Measurements from ENCODE around the gene DEGS1.

Gene DEGS1

GRCh38 chr1:224162768-224163167, 20.3 kb upstream of the DEGS1 start:
- Histone ChIP-seq H3K36me3 (peaks cover 39% of the 10 kb centered on the region), H3K27me3 (no peaks in the 10 kb centered on the region), H3K4me2 (no peak overlapping the region), H3K9ac (no peak overlapping the region), H3K27ac (no peak overlapping the region), H4K20me1 (no peaks in the 10 kb centered on the region), H3K9me3 (no peaks in the 10 kb centered on the region), H3K4me1 (no peaks in the 10 kb centered on the region), H3K4me3 (no peak overlapping the region)
- TF ChIP-seq Cebpa-rat (IDR thresholded peaks at IDR 0.05), result no peak

- Histone ChIP-seq H3K4me2 (no peak overlapping the region), H3K4me3 (no peak overlapping the region), H3K36me3 (peaks cover 33% of the 10 kb centered on the region), H3K4me1 (peaks cover 1% of the 10 kb centered on the region), H3K9me3 (no peaks in the 10 kb centered on the region), H4K20me1 (no peaks in the 10 kb centered on the region), H3K27ac (no peak overlapping the region), H3K9ac (no peak overlapping the region), H3K27me3 (no peaks in the 10 kb centered on the region)
- no peak for TF ChIP-seq Cebpa-rat (IDR thresholded peaks at IDR 0.05)
Observed at GRCh38 chr1:224163311-224163710, 19.7 kb upstream of the DEGS1 start.

- Histone ChIP-seq H4K20me1 (no peaks in the 10 kb centered on the region), H3K27ac (peak overlapping the region; percentile 45; the same call in 1 of the 2 replicates), H3K4me1 (peaks cover 31% of the 10 kb centered on the region), H3K27me3 (no peaks in the 10 kb centered on the region), H3K9me3 (no peaks in the 10 kb centered on the region), H3K9ac (no peak overlapping the region; the same call in 1 of the 2 replicates), H3K36me3 (no peaks in the 10 kb centered on the region), H3K4me2 (peak overlapping the region; percentile 82), H3K4me3 (peak overlapping the region; percentile 16)
- TF ChIP-seq Cebpa-rat (IDR thresholded peaks at IDR 0.05), result no peak
Observed at GRCh38 chr1:224168859-224169380, 14.1 kb upstream of the DEGS1 start.

GRCh38 chr1:224169718-224170270, 13.2 kb upstream of the DEGS1 start:
- H3K4me2 ChIP-seq, result peak overlapping the region; percentile 82
- no peaks in the 10 kb centered on the region for H3K9me3 ChIP-seq
- H4K20me1 ChIP-seq, result no peaks in the 10 kb centered on the region
- peak overlapping the region; percentile 16; the same call in 1 of the 2 replicates for H3K4me3 ChIP-seq
- no peaks in the 10 kb centered on the region for H3K27me3 ChIP-seq
- no peaks in the 10 kb centered on the region for H3K36me3 ChIP-seq
- peak overlapping the region; percentile 45 for H3K27ac ChIP-seq
- H3K4me1 ChIP-seq, result peaks cover 31% of the 10 kb centered on the region
- TF ChIP-seq Cebpa-rat (IDR thresholded peaks at IDR 0.05), result no peak
- H3K9ac ChIP-seq, result no peak overlapping the region

- H3K4me3 ChIP-seq, result no peak overlapping the region
- no peak for TF ChIP-seq Cebpa-rat (IDR thresholded peaks at IDR 0.05)
- no peaks in the 10 kb centered on the region for H3K9me3 ChIP-seq
- peak overlapping the region; percentile 45; the same call in 1 of the 2 replicates for H3K27ac ChIP-seq
- H3K4me1 ChIP-seq, result peaks cover 31% of the 10 kb centered on the region
- H3K9ac ChIP-seq, result no peak overlapping the region
- H3K4me2 ChIP-seq, result peak overlapping the region; percentile 82
- no peaks in the 10 kb centered on the region for H4K20me1 ChIP-seq
- 0 out of 2 replicates have a peak, but pooled peaks cover under 1% of the 10 kb centered on the region for H3K27me3 ChIP-seq
- H3K36me3 ChIP-seq, result no peaks in the 10 kb centered on the region
Observed at GRCh38 chr1:224170343-224170742, 12.7 kb upstream of the DEGS1 start.

GRCh38 chr1:224170748-224171478, 12.1 kb upstream of the DEGS1 start:
- Histone ChIP-seq H3K4me3 (no peak overlapping the region), H3K27ac (no peak overlapping the region), H3K4me2 (peak overlapping the region; percentile 82), H3K9ac (no peak overlapping the region), H3K9me3 (no peaks in the 10 kb centered on the region), H3K36me3 (no peaks in the 10 kb centered on the region), H3K27me3 (0 out of 2 replicates have a peak, but pooled peaks cover 4% of the 10 kb centered on the region), H3K4me1 (peaks cover 31% of the 10 kb centered on the region), H4K20me1 (no peaks in the 10 kb centered on the region)
- no peak for TF ChIP-seq Cebpa-rat (IDR thresholded peaks at IDR 0.05)

- H4K20me1 ChIP-seq, result no peaks in the 10 kb centered on the region
- H3K36me3 ChIP-seq, result no peaks in the 10 kb centered on the region
- H3K27me3 ChIP-seq, result 0 out of 2 replicates have a peak, but pooled peaks cover 4% of the 10 kb centered on the region
- no peaks in the 10 kb centered on the region for H3K9me3 ChIP-seq
- no peak for TF ChIP-seq Cebpa-rat (IDR thresholded peaks at IDR 0.05)
- no peak overlapping the region for H3K4me3 ChIP-seq
- peaks cover 31% of the 10 kb centered on the region for H3K4me1 ChIP-seq
- no peak overlapping the region for H3K4me2 ChIP-seq
- H3K9ac ChIP-seq, result no peak overlapping the region
- no peak overlapping the region for H3K27ac ChIP-seq
Observed at GRCh38 chr1:224172229-224172628, 10.8 kb upstream of the DEGS1 start.

- H3K4me3 ChIP-seq, result no peak overlapping the region
- no peaks in the 10 kb centered on the region for H3K36me3 ChIP-seq
- H3K9me3 ChIP-seq, result no peaks in the 10 kb centered on the region
- no peaks in the 10 kb centered on the region for H4K20me1 ChIP-seq
- peaks cover 27% of the 10 kb centered on the region for H3K4me1 ChIP-seq
- H3K4me2 ChIP-seq, result no peak overlapping the region
- no peak overlapping the region for H3K27ac ChIP-seq
- H3K27me3 ChIP-seq, result 0 out of 2 replicates have a peak, but pooled peaks cover 4% of the 10 kb centered on the region
- no peak overlapping the region for H3K9ac ChIP-seq
- TF ChIP-seq Cebpa-rat (IDR thresholded peaks at IDR 0.05), result no peak
Observed at GRCh38 chr1:224173523-224173922, 9.5 kb upstream of the DEGS1 start.

GRCh38 chr1:224175617-224176016, 7.4 kb upstream of the DEGS1 start:
- no peak overlapping the region for H3K4me3 ChIP-seq
- 0 out of 2 replicates have a peak, but pooled peaks cover 4% of the 10 kb centered on the region for H3K27me3 ChIP-seq
- no peak overlapping the region for H3K4me2 ChIP-seq
- no peak overlapping the region for H3K9ac ChIP-seq
- H3K27ac ChIP-seq, result no peak overlapping the region
- peaks cover 10% of the 10 kb centered on the region; the same call in 1 of the 2 replicates for H3K4me1 ChIP-seq
- H3K36me3 ChIP-seq, result no peaks in the 10 kb centered on the region
- no peaks in the 10 kb centered on the region for H4K20me1 ChIP-seq
- no peaks in the 10 kb centered on the region for H3K9me3 ChIP-seq
- no peak for TF ChIP-seq Cebpa-rat (IDR thresholded peaks at IDR 0.05)

Measured in BLaER1 (cell line).